Stomach (tissue), 9 donors: ENCODE data around the gene WDSUB1. TPM values are rescaled to one million over a fixed set of nuclear protein-coding genes. Genes with fewer than 3 reads are reported as not detected.

ENCODE experiments used
- DNase-seq, 2 donors: peaks; one replicate each; pipeline versions ENCODE4 v3.0.0 to v3.0.0-alpha.2; 2013 to 2019
- H3K27ac ChIP-seq, 5 donors: fragments of 200-600 bp in 4 of 5; sonication (generic) in 4 of 5; one replicate each; pipeline ENCODE4 v1.5.1; 2013 to 2019; ENCODE audit warnings: mild to moderate bottlenecking in 1 of 5, moderate library complexity in 1 of 5
- H3K27me3 ChIP-seq, 3 donors: fragments of 200-600 bp; sonication (generic); one replicate each; pipeline ENCODE4 v1.5.1; 2017 to 2019; ENCODE audit warnings: mixed run types in 1 of 3
- H3K36me3 ChIP-seq, 4 donors: fragments of 200-600 bp; sonication (generic); 1 replicate in 3 of 4; 2 replicates in 1 of 4; pipeline ENCODE4 v1.5.1; 2016 to 2019
- H3K4me1 ChIP-seq, 4 donors: fragments of 200-600 bp; sonication (generic); one replicate each; pipeline ENCODE4 v1.5.1; 2016 to 2019
- H3K4me3 ChIP-seq, 4 donors: fragments of 200-600 bp; sonication (generic) in 3 of 4; one replicate each; pipeline ENCODE4 v1.5.1; 2016 to 2019; ENCODE audit warnings: mild to moderate bottlenecking in 1 of 4
- H3K9me3 ChIP-seq, 4 donors: fragments of 200-600 bp; sonication (generic); one replicate each; pipeline ENCODE4 v1.5.1; 2016 to 2019
- CTCF ChIP-seq, 7 experiments: fragments of 450-650 bp in 4 of 7; fragments of 200-600 bp in 3 of 7; sonication (generic) in 3 of 7; IDR thresholded peaks; one replicate each; pipeline ENCODE4 v1.5.1; 2016 to 2019; ENCODE audit warnings: antibody characterized with exemption in 7 of 7, control low read depth in 2 of 7, mild to moderate bottlenecking in 1 of 7
- EP300 ChIP-seq: sonication (generic); formaldehyde crosslinking; IDR thresholded peaks from one replicate; pipeline ENCODE4 v1.6.1; 2017; ENCODE audit warnings: antibody characterized with exemption
- POLR2A ChIP-seq, 4 donors: fragments of 450-650 bp; IDR thresholded peaks; one replicate each; pipeline ENCODE4 v1.6.1; 2016; ENCODE audit warnings: antibody characterized with exemption in 4 of 4, control low read depth in 2 of 4, mild to moderate bottlenecking in 1 of 4, moderate library complexity in 1 of 4
- POLR2AphosphoS5 ChIP-seq, 3 donors: sonication (generic); formaldehyde crosslinking; IDR thresholded peaks; one replicate each; pipeline ENCODE4 v1.6.1; 2016; ENCODE audit warnings: antibody characterized with exemption in 3 of 3
- WGBS, 5 donors: extraction: QIAGEN DNeasy Blood & Tissue Kit in 3 of 5; methylation state at CpG; one replicate each; pipeline versions ENCODE4 v1.1.5 to v1.1.7; 2013 to 2018; 5-methylcytosine and 5-hydroxymethylcytosine counted together
- intact Hi-C: fragments of 100-400 bp; cut with DNase I; formaldehyde crosslinking; loops from one replicate; pipeline ENCODE4 v1.15.1; 2023; ENCODE audit warnings: low total_unique reads
- polyA plus RNA-seq, 3 donors: library from polyadenylated mRNA; stranded (reverse); fragments of 200-250 nt; gene quantifications; one replicate each; pipeline ENCODE4 v1.2.3, GENCODE V29; 2013
- total RNA-seq, 5 donors: library from RNA; depleted of rRNA; stranded (reverse); fragments of >200 nt; gene quantifications; one replicate each; pipeline versions ENCODE4 v1.1.0 to v1.2.3, GENCODE V29; 2014 to 2016
- donor health status: healthy with polysubstance abuse.
- donor health status: Bipolar disorder and iron deficiency.
- donor health status: healthy.

WDSUB1 gene
- total and polyA plus RNA-seq, 8 donors, result 1.3 to 16.3 (median 6.3) TPM

GRCh38 chr2:159246325-159246988 lies 40.0 kb downstream of the WDSUB1 start:
- no peak overlapping the region for H3K27ac ChIP-seq
- DNase-seq, result no peak
- H3K4me3 ChIP-seq, result no peak overlapping the region
- H3K9me3 ChIP-seq, result peaks cover 0 to 9% (median 0%) of the 10 kb centered on the region in 4 donors
- peaks cover 0 to 58% (median 51%) of the 10 kb centered on the region in 4 donors for H3K36me3 ChIP-seq
- no peaks in the 10 kb centered on the region for H3K27me3 ChIP-seq
- H3K4me1 ChIP-seq, result peaks cover 0 to 17% (median 7%) of the 10 kb centered on the region in 4 donors
- intact Hi-C loops, result no loop called here
- TF ChIP-seq EP300 (no peak), CTCF (IDR thresholded peaks at IDR 0.05) (no peak), POLR2A (IDR thresholded peaks at IDR 0.05) (no peak), POLR2AphosphoS5 (IDR thresholded peaks at IDR 0.05) (no peak)
- 83 to 97% (median 90%) methylated on average over 7 of the region's 7 CpGs for WGBS, 5 donors

GRCh38 chr2:159243529-159243928 lies 43.0 kb downstream of the WDSUB1 start:
- Histone ChIP-seq H3K36me3 (peaks cover 28 to 87% (median 80%) of the 10 kb centered on the region in 4 donors), H3K4me1 (no peaks in the 10 kb centered on the region), H3K27ac (no peak overlapping the region), H3K4me3 (no peak overlapping the region), H3K27me3 (no peaks in the 10 kb centered on the region), H3K9me3 (peaks cover 0 to 9% (median 0%) of the 10 kb centered on the region in 4 donors)
- intact Hi-C loops, result no loop called here
- TF ChIP-seq CTCF (IDR thresholded peaks at IDR 0.05) (no peak), POLR2AphosphoS5 (IDR thresholded peaks at IDR 0.05) (no peak), EP300 (no peak), POLR2A (IDR thresholded peaks at IDR 0.05) (no peak)
- DNase-seq, result no peak

- H3K4me3 ChIP-seq, result no peak overlapping the region
- no peaks in the 10 kb centered on the region for H3K4me1 ChIP-seq
- no peak for DNase-seq
- intact Hi-C loops, result no loop called here
- no peaks in the 10 kb centered on the region for H3K27me3 ChIP-seq
- H3K36me3 ChIP-seq, result peaks cover 31 to 94% (median 82%) of the 10 kb centered on the region in 4 donors
- no peak for TF ChIP-seq POLR2A (IDR thresholded peaks at IDR 0.05)
- TF ChIP-seq POLR2AphosphoS5 (IDR thresholded peaks at IDR 0.05), result no peak
- no peak for TF ChIP-seq CTCF (IDR thresholded peaks at IDR 0.05)
- TF ChIP-seq EP300, result no peak
- no peak overlapping the region for H3K27ac ChIP-seq
- no peaks in the 10 kb centered on the region for H3K9me3 ChIP-seq
- 90 to 93% (median 91%) methylated on average over 6 of the region's 6 CpGs for WGBS, 5 donors
These were observed 51.6 kb downstream of the WDSUB1 start for GRCh38 chr2:159234868-159235267.

- 48 to 56% (median 52%) methylated on average over 3 of the region's 3 CpGs for WGBS, 5 donors
These were observed 53.9 kb downstream of the WDSUB1 start for GRCh38 chr2:159232456-159233170.

More at GRCh38 chr2:159232456-159233170, 53.9 kb downstream of the WDSUB1 start:
- intact Hi-C loops, result no loop called here
- no peaks in the 10 kb centered on the region for H3K4me1 ChIP-seq
- no peaks in the 10 kb centered on the region for H3K27me3 ChIP-seq
- peaks cover 19 to 94% (median 82%) of the 10 kb centered on the region in 4 donors for H3K36me3 ChIP-seq
- TF ChIP-seq POLR2AphosphoS5 (IDR thresholded peaks at IDR 0.05) (no peak), CTCF (IDR thresholded peaks at IDR 0.05) (no peak), POLR2A (IDR thresholded peaks at IDR 0.05) (no peak), EP300 (no peak)
- no peak overlapping the region for H3K4me3 ChIP-seq
- no peak for DNase-seq
- H3K27ac ChIP-seq, result no peak overlapping the region
- no peaks in the 10 kb centered on the region for H3K9me3 ChIP-seq
